K562 (cell line): Measurements from ENCODE around the gene DNAJC8. TPM values are rescaled to one million over a fixed set of nuclear protein-coding genes. Genes with fewer than 3 reads are reported as not detected.

Source experiments
- ATAC-seq: fragments of 200-7000 bp; cut with Tn5 transposase; 3 replicates; pipeline ENCODE4 v1.9.1; 2020; ENCODE audit warnings: moderate library complexity
- BruUV-seq: library from RNA; stranded (reverse); fragments of 400-500 nt; replicated peaks from 2 replicates; lab custom pipeline; 2021; lab: Mats Ljungman, UMichigan
- CTCF ChIA-PET: fragments of 300-600 bp; formaldehyde crosslinking; extraction: SDS; loops from one replicate; lab custom pipeline; 2021; ENCODE audit warnings: low intra/inter-chr PET ratio; lab: Yijun Ruan, JAX
- POLR2A ChIA-PET: fragments of 300-600, 350-650 bp; sonication (Branson Sonifier 250); formaldehyde crosslinking; extraction: SDS; loops from one replicate; lab custom pipeline; 2021; ENCODE audit warnings: antibody characterized with exemption, inconsistent platforms; lab: Yijun Ruan, JAX
- DNase-seq, 4 experiments: peaks; one replicate each; pipeline versions ENCODE4 v3.0.0 to v3.0.0-alpha.2; 2011 to 2018; ENCODE audit warnings: low spot score in 3 of 4, mixed read lengths in 3 of 4; ENCODE audit errors: extremely low read depth in 1 of 4
- FAIRE-seq: peaks from 2 replicates; lab custom pipeline; 2011; peaks lifted over from hg19 to GRCh38; lab: Jason Lieb, UNC
- H2AFZ ChIP-seq: 2 replicates; pipeline ENCODE4 v1.6.0; 2011; ENCODE audit warnings: low read depth, low read length, control low read depth, inconsistent platforms
- H3K27ac ChIP-seq: fragments of 200-600 bp; 3 replicates; pipeline ENCODE4 v1.8.0; 2011; ENCODE audit warnings: low read depth, mild to moderate bottlenecking, control low read depth, inconsistent platforms, low read length, moderate library complexity, mixed read lengths; ENCODE audit errors: extremely low read depth
- H3K27me3 ChIP-seq, 2 experiments: fragments of 300-600 bp in 1 of 2; 2 replicates in 1 of 2; 3 replicates in 1 of 2; pipeline versions ENCODE4 v1.6.0 to v1.8.0; 2011; ENCODE audit warnings: inconsistent platforms in 2 of 2, low read length in 2 of 2, mild to moderate bottlenecking in 1 of 2, mixed read lengths in 1 of 2, moderate library complexity in 1 of 2; ENCODE audit not compliant: control insufficient read depth in 2 of 2, insufficient read depth in 2 of 2
- H3K36me3 ChIP-seq: fragments of 300-600 bp; 3 replicates; pipeline ENCODE4 v1.8.0; 2011; ENCODE audit warnings: mild to moderate bottlenecking, low read length, inconsistent platforms; ENCODE audit not compliant: control insufficient read depth, insufficient read depth
- H3K4me1 ChIP-seq, 2 experiments: fragments of 200-600 bp in 1 of 2; replicated peaks in 1 of 2; 2 replicates in 1 of 2; 3 replicates in 1 of 2; pipeline versions ENCODE4 v1.5.1 to v1.8.0; 2011; ENCODE audit warnings: inconsistent platforms in 2 of 2, low read length in 2 of 2, mild to moderate bottlenecking in 1 of 2, mixed read lengths in 1 of 2, moderate library complexity in 1 of 2; ENCODE audit not compliant: control insufficient read depth in 2 of 2, insufficient read depth in 2 of 2
- H3K4me2 ChIP-seq: 2 replicates; pipeline ENCODE4 v1.6.1; 2011; ENCODE audit warnings: low read length, control low read depth, inconsistent platforms, mixed read lengths; ENCODE audit not compliant: insufficient read depth
- H3K4me3 ChIP-seq: fragments of 200-600 bp; sonication (generic), shearing (Covaris generic); 2 replicates; pipeline ENCODE4 v1.5.1; 2016; ENCODE audit warnings: control low read depth, inconsistent platforms
- H3K79me2 ChIP-seq: fragments of 200-600 bp; 3 replicates; pipeline ENCODE4 v1.8.0; 2011; ENCODE audit warnings: low read length, inconsistent platforms; ENCODE audit not compliant: control insufficient read depth, insufficient read depth
- H3K9ac ChIP-seq, 2 experiments: 2 replicates each; pipeline versions ENCODE4 v1.6.0 to v1.6.1; 2011; ENCODE audit warnings: low read depth in 2 of 2, low read length in 2 of 2, control low read depth in 1 of 2, inconsistent platforms in 1 of 2, mild to moderate bottlenecking in 1 of 2, mixed read lengths in 1 of 2; ENCODE audit not compliant: insufficient read depth in 1 of 2
- H3K9me1 ChIP-seq: one replicate; pipeline ENCODE4 v1.6.0; 2011; ENCODE audit warnings: inconsistent platforms, mild to moderate bottlenecking, low read length, moderate library complexity; ENCODE audit not compliant: control insufficient read depth, insufficient read depth
- H3K9me3 ChIP-seq: replicated peaks from 2 replicates; pipeline ENCODE4 v1.5.1; 2011; ENCODE audit warnings: low read depth, low read length, inconsistent platforms; ENCODE audit not compliant: control insufficient read depth, insufficient read depth
- H4K20me1 ChIP-seq: replicated peaks from 2 replicates; pipeline ENCODE4 v1.6.1; 2011; ENCODE audit warnings: low read length, inconsistent platforms, mixed read lengths; ENCODE audit not compliant: control insufficient read depth, insufficient read depth
- CBX1 ChIP-seq: sonication (generic); IDR thresholded peaks from 2 replicates; pipeline ENCODE4 v1.6.1; 2016; ENCODE audit warnings: antibody characterized with exemption, low read depth, mild to moderate bottlenecking
- IRF1 ChIP-seq: sonication (generic); formaldehyde crosslinking; IDR thresholded peaks from 2 replicates; pipeline ENCODE4 v1.8.0; 2022; ENCODE audit warnings: missing genetic modification reagents, mild to moderate bottlenecking, borderline replicate concordance
- NFATC3 ChIP-seq: fragments of 450-650 bp; IDR thresholded peaks from 2 replicates; pipeline ENCODE4 v1.6.1; 2017; ENCODE audit warnings: mild to moderate bottlenecking
- PHB ChIP-seq: fragments of 250-450 bp; sonication (Bioruptor Pico); IDR thresholded peaks from 2 replicates; pipeline ENCODE4 v1.5.0; 2021
- PHTF2 ChIP-seq: fragments of 250-450 bp; sonication (Bioruptor Pico); IDR thresholded peaks from 2 replicates; pipeline ENCODE4 v1.5.0; 2021; ENCODE audit warnings: mild to moderate bottlenecking
- RAD51 ChIP-seq: fragments of 450-650 bp; IDR thresholded peaks from 2 replicates; pipeline ENCODE4 v1.7.1; 2016; ENCODE audit warnings: low read depth, mild to moderate bottlenecking, borderline replicate concordance
- RNF219 ChIP-seq: fragments of 250-450 bp; sonication (Bioruptor Pico); IDR thresholded peaks from 2 replicates; pipeline ENCODE4 v1.5.0; 2022; ENCODE audit warnings: mild to moderate bottlenecking
- RUNX1 ChIP-seq: sonication (generic); IDR thresholded peaks from 2 replicates; pipeline ENCODE4 v1.6.1; 2016; ENCODE audit warnings: antibody characterized with exemption, low read depth
- STAT5B ChIP-seq: fragments of 250-450 bp; sonication (Bioruptor Pico); IDR thresholded peaks from 2 replicates; pipeline ENCODE4 v1.8.0; 2021; ENCODE audit warnings: mild to moderate bottlenecking, inconsistent platforms
- TFE3 ChIP-seq: fragments of 450-650 bp; formaldehyde crosslinking; IDR thresholded peaks from 2 replicates; pipeline ENCODE4 v1.4.0; 2020; ENCODE audit warnings: mild to moderate bottlenecking, mixed read lengths
- ZC3H4 ChIP-seq: sonication (generic); formaldehyde crosslinking; IDR thresholded peaks from 2 replicates; pipeline ENCODE4 v1.9.0; 2021; ENCODE audit warnings: missing genetic modification reagents, borderline replicate concordance
- ZNF197 ChIP-seq: fragments of 200-800 bp; sonication (Bioruptor generic); IDR thresholded peaks from 2 replicates; pipeline ENCODE4 v1.6.1; 2016; ENCODE audit warnings: low read depth, missing genetic modification characterization, missing compliant biosample characterization
- WGBS: fragments of 100-300 bp; shearing (Covaris generic); methylation state at CpG from one replicate; pipeline ENCODE4 v1.1.6; 2016; ENCODE audit warnings: low coverage, mixed read lengths; ENCODE audit not compliant: insufficient coverage; ENCODE audit errors: missing lambda C conversion rate; 5-methylcytosine and 5-hydroxymethylcytosine counted together
- in situ Hi-C: fragments of 300-500 bp; cut with MboI; formaldehyde crosslinking; loops from 4 replicates; pipeline ENCODE4 v1.15.0; 2018; ENCODE audit warnings: inconsistent platforms, mixed read lengths
- intact Hi-C: fragments of 100-400 bp; cut with micrococcal nuclease; formaldehyde crosslinking; loops from 2 replicates; pipeline ENCODE4 v1.14.2; 2022
- polyA plus RNA-seq, 8 experiments: library from polyadenylated mRNA; depleted of rRNA in 4 of 8; stranded (reverse) in 5 of 8; unstranded in 3 of 8; fragments of >200 nt; fragmentation: Nextera tagmentation in 2 of 8; fragmentation: Illumina TruSeq in 1 of 8; extraction: Ambion mirVana in 2 of 8; extraction: Trizol in 1 of 8; gene quantifications; 2 replicates each; pipeline versions ENCODE4 v1.2.1 to v1.2.3, GENCODE V29; 2011 to 2014; ENCODE audit warnings: inconsistent platforms in 1 of 8, missing spikeins in 1 of 8
- total RNA-seq, 7 experiments: library from RNA; depleted of rRNA in 6 of 7; stranded (reverse); fragments of >200 nt in 6 of 7; fragmentation: Illumina TruSeq in 2 of 7; extraction: Trizol in 2 of 7; gene quantifications; 2 replicates each; pipeline versions ENCODE4 v1.2.1 to v1.2.3, GENCODE V29; 2011 to 2021; ENCODE audit warnings: low replicate concordance in 1 of 7

DNAJC8 gene
- total and polyA plus RNA-seq, 9 of the 15 experiments (the other 6 are each of a cell fraction or from before 2014, with no cell fraction given), result 143 to 508 (median 209) TPM

- WGBS, result 89% methylated on average over 10 of the region's 10 CpGs
Measured at GRCh38 chr1:28241638-28242241, 8.9 kb upstream of the DNAJC8 start.

More at GRCh38 chr1:28241638-28242241, 8.9 kb upstream of the DNAJC8 start:
- Histone ChIP-seq H3K4me2 (no peak overlapping the region), H3K27ac (no peak overlapping the region), H3K4me1 (peaks cover 0 to 28% of the 10 kb centered on the region in 2 experiments; a peak in 4 of 5 replicates), H4K20me1 (0 out of 2 replicates have a peak, but pooled peaks cover 6% of the 10 kb centered on the region), H3K36me3 (peaks cover 20% of the 10 kb centered on the region), H3K9me3 (no peaks in the 10 kb centered on the region), H3K27me3 (no peaks in the 10 kb centered on the region), H2AFZ (no peak overlapping the region), H3K79me2 (peaks cover 22% of the 10 kb centered on the region), H3K4me3 (no peak overlapping the region), H3K9me1 (no peaks in the 10 kb centered on the region), H3K9ac (no peak overlapping the region)
- CTCF ChIA-PET, result no interaction called here
- intact Hi-C loops, result no loop called here
- no TSS peak for BruUV-seq
- POLR2A ChIA-PET, result interaction anchor here (0.7 to 10.6 kb wide), 4 partner anchors 21 to 407 kb away, joined by 3 to 245 read pairs (median 4); partner anchors contain the start of genes RNU11 and SESN2
- ATAC-seq, result no peak
- no peak for DNase-seq
- in situ Hi-C loops, result no loop called here
- no peak for FAIRE-seq
- peak; percentile 89 for TF ChIP-seq TFE3
- no peak for TF ChIP-seq CBX1
- TF ChIP-seq RNF219 (CRISPR knock-in tag), result no peak
- peak; percentile 27; the same call in 1 of the 2 replicates for TF ChIP-seq RAD51
- no peak for TF ChIP-seq STAT5B (CRISPR knock-in tag)
- TF ChIP-seq NFATC3, result no peak
- TF ChIP-seq RUNX1, result no peak
- no peak for TF ChIP-seq ZNF197 (CRISPR knock-in tag)
- TF ChIP-seq ZC3H4 (CRISPR knock-in tag), result no peak
- TF ChIP-seq PHB (CRISPR knock-in tag), result no peak
- TF ChIP-seq PHTF2 (CRISPR knock-in tag), result no peak
- no peak for TF ChIP-seq IRF1 (CRISPR knock-in tag)
